ENCODE data around the gene SYNDIG1L. TPM values are rescaled to one million over a fixed set of nuclear protein-coding genes. Genes with fewer than 3 reads are reported as not detected.

The SYNDIG1L gene
- total and polyA plus RNA-seq, 2 of the 8 experiments (the other 6 are each of a cell fraction or from before 2014, with no cell fraction given), result 3.0 to 3.2 TPM

- Histone ChIP-seq H2BK12ac (ENCODE audit: low read depth, low read length) (peak overlapping the region; percentile 35; the same call in 1 of the 2 replicates), H3K4me3 (ENCODE audit: extremely low read depth in 1 of 4, insufficient read depth in 2 of 4, low read depth in 3 of 4, low read length in 4 of 4) (no peak overlapping the region), H3K23me2 (ENCODE audit: low read depth, low read length) (no peaks in the 10 kb centered on the region), H3K56ac (replicated peaks; ENCODE audit: insufficient read length, low read depth, low read length) (no peak overlapping the region), H3K4me2 (ENCODE audit: insufficient read depth in 1 of 2, low read depth in 2 of 2, low read length in 2 of 2) (no peak overlapping the region), H2BK5ac (ENCODE audit: low read depth, low read length) (no peak overlapping the region), H2BK15ac (ENCODE audit: low read length) (no peak overlapping the region), H3K9ac (replicated peaks in 1 of 4; ENCODE audit: extremely low read depth in 1 of 4, low read depth in 3 of 4, low read length in 3 of 4) (no peak overlapping the region), H4K5ac (ENCODE audit: insufficient read length, low read depth, low read length) (no peak overlapping the region), H3K9me3 (ENCODE audit: insufficient read depth in 2 of 2, low read depth in 1 of 2, low read length in 1 of 2) (peaks cover 0 to 5% of the 10 kb centered on the region in 2 experiments; a peak in 3 of 4 replicates), H3K4me1 (replicated peaks in 1 of 4; ENCODE audit: control insufficient read depth in 3 of 4, insufficient read depth in 4 of 4, low read length in 3 of 4) (peaks cover 0 to 3% (median 2%) of the 10 kb centered on the region in 4 experiments; a peak in 5 of 7 replicates), H2BK120ac (replicated peaks; ENCODE audit: low read depth, low read length) (no peak overlapping the region), H3K36me3 (ENCODE audit: control insufficient read depth in 2 of 4, insufficient read depth in 4 of 4, low read length in 3 of 4) (0 out of 8 replicates have a peak, but pooled peaks cover 0 to 4% (median 0%) of the 10 kb centered on the region in 4 experiments), H3K18ac (ENCODE audit: extremely low read depth, low read length) (no peak overlapping the region), H3K27me3 (replicated peaks in 1 of 4; ENCODE audit: control insufficient read depth in 3 of 4, extremely low read depth in 1 of 4, insufficient read depth in 3 of 4, low read length in 3 of 4) (no peaks in the 10 kb centered on the region), H4K8ac (ENCODE audit: extremely low read depth, insufficient read depth, low read length) (no peak overlapping the region), H3K79me1 (ENCODE audit: low read depth, low read length) (no peaks in the 10 kb centered on the region), H2AK5ac (ENCODE audit: low read depth, low read length) (no peak overlapping the region), H3K27ac (ENCODE audit: low read depth, low read length) (no peak overlapping the region), H3K79me2 (ENCODE audit: control insufficient read depth in 1 of 2, insufficient read depth in 2 of 2, low read length in 2 of 2) (no peaks in the 10 kb centered on the region), H3K23ac (ENCODE audit: insufficient read length) (no peak overlapping the region), H4K91ac (replicated peaks; ENCODE audit: insufficient read length, low read length) (no peak overlapping the region), H4K20me1 (replicated peaks in 1 of 2; ENCODE audit: control insufficient read depth in 1 of 2, insufficient read depth in 2 of 2, low read length in 2 of 2) (no peaks in the 10 kb centered on the region), H3K4ac (replicated peaks; ENCODE audit: insufficient read length, low read depth, low read length) (no peak overlapping the region), H3K14ac (ENCODE audit: insufficient read length) (no peak overlapping the region), H2BK20ac (ENCODE audit: low read length) (no peak overlapping the region), H2AFZ (ENCODE audit: low read length) (no peak overlapping the region)
- POLR2A ChIA-PET (ENCODE audit: partially characterized antibody), result interaction anchor here (1.2 to 1.5 kb wide), 4 partner anchors 17 to 108 kb away, joined by 4 to 5 read pairs (median 4); no protein-coding TSS in a partner anchor
- 72% methylated on average over 4 of the region's 4 CpGs; no CpG with 5 or more reads in 1 of the 2 experiments for WGBS, 2 experiments (ENCODE audit: extremely low coverage in 1 of 2, insufficient coverage in 1 of 2, insufficient read length in 1 of 2, insufficient replicate concordance in 2 of 2, low coverage in 1 of 2, low lambda C conversion rate in 2 of 2, missing lambda C conversion rate in 1 of 2)
- no peak for TF ChIP-seq TEAD4 (IDR thresholded peaks at IDR 0.05; ENCODE audit: low read depth, low read length)
- TF ChIP-seq CBX5 (IDR thresholded peaks at IDR 0.05; ENCODE audit: low read depth, low read length), result no peak
- TF ChIP-seq KDM5A (IDR thresholded peaks at IDR 0.05; ENCODE audit: low read length), result no peak
- no peak for TF ChIP-seq PHF8 (conservative IDR thresholded peaks at IDR 0.05; ENCODE audit: low read depth, low read length)
- TF ChIP-seq MAFK (IDR thresholded peaks at IDR 0.05; ENCODE audit: low read depth, low read length), result no peak
- no peak for TF ChIP-seq ATF3 (IDR thresholded peaks at IDR 0.05; ENCODE audit: insufficient read depth, low read depth, low read length)
- TF ChIP-seq POLR2AphosphoS5 (IDR thresholded peaks at IDR 0.05; ENCODE audit: low read depth, low read length), result no peak
- TF ChIP-seq RNF2 (IDR thresholded peaks at IDR 0.05; ENCODE audit: borderline replicate concordance, low read depth, low read length, missing control alignments, poor library complexity, severe bottlenecking), result no peak
- no peak for TF ChIP-seq CBX8 (IDR thresholded peaks at IDR 0.05; ENCODE audit: borderline replicate concordance, low read depth, low read length)
- CTCF ChIA-PET (ENCODE audit: partially characterized antibody), result interaction anchor here (0.6 to 18.2 kb wide), 21 partner anchors 9 to 164 kb away, joined by 3 to 181 read pairs (median 4); partner anchors contain the start of genes ISCA2 and NPC2
- FAIRE-seq, result no peak
- DNase-seq (ENCODE audit: low read depth in 1 of 2, low spot score in 2 of 2), result no peak
These were observed 31.5 kb upstream of the SYNDIG1L start for GRCh38 chr14:74457565-74457895.

All from H1 (cell line).